Fibroblast of skin of scalp (primary cell): ENCODE measurements around the gene KRTAP5-11.
"Not testable (repeated sequence)": the region's sequence is repeated elsewhere in the genome, so short reads cannot be mapped to it uniquely, and the experiment has no call there.

ENCODE experiments used
- DNase-seq: peaks from one replicate; pipeline ENCODE4 v3.0.0-alpha.2; 2013

KRTAP5-11 gene

DNA sequence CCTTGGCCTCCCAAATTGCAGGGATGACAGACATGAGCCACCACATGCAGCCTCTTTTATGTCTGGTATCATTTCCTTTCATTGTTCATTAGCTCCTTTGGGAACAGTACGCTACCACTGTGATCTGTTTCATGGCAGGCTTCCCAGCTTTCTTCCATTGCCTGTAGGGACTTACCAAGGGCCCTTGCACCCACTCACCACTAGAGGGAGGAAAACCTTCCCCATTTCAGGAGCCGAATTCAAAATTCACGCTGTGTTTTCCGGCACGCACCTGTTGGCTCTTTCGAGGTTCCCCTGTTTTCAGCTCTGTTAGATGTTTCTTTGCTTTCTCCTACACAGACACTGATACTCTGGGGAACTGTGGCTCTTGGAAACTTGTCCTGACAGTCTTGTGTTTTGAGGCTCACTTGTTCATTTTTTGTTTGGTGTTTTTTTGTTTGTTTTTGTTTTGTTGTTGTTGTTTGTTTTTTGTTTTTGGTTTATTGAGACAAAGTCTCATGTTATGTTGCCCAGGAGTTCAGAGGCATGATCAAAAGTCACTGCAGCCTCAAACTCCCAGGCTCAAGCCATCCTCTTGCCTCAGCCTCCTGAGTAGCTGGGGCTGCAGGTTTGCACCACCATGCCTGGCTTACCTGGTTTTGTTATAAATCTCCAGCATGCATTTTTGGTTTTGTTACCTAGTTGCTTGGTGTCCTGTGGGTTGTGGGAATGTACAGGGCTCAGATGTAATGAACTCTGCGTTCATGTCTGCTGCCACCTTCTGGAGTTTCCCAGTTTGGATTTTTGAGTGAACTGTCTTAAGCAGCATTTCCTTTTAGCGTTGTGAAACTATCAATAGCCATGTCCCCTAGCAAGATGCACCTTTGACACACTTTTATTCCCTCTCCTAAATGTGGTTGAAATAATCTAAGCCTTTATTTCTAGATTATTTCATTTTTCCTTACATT is 2.3 kb downstream of the KRTAP5-11 start:
- peak; percentile 74 for DNase-seq

DNA sequence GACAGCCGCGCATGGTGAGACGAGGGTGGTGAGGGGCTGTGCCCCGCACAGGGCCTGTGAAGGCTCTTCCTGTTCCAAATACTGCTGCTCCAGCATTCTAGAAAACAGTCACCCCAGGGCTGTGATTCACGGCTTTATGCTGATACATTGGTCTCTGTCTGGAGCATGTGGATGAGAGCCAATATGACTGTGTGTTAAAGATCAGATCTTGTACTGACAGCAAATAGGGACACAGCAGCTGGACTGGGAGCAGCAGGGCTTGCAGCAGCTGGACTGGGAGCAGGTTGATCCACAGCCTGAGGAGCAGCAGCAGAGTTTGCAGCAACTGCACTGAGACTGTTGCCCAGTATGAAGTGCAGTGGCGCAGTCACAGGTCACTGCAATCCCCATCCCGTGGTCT is 3.2 kb downstream of the KRTAP5-11 start:
- not testable (repeated sequence) for DNase-seq

DNA sequence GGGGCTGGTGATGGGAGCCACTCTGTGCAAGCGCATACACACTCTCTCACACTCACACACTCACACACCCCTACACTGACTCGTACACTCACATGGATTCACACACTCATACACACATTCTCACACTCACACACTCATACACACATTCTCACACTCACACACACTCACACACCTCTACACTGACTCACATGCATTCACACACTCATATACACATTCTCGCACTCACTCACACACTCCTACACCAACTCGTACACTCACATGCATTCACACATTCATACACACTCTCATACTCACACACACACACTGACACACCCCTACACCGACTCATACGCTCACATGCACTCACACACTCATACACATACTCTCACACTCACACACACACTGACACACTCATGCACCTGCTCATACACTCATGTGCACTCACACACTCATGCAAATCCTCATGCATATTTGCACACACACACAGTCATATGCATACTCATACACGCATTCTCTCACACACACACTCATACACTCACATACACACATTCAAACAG is 5.1 kb downstream of the KRTAP5-11 start:
- no peak for DNase-seq

DNA sequence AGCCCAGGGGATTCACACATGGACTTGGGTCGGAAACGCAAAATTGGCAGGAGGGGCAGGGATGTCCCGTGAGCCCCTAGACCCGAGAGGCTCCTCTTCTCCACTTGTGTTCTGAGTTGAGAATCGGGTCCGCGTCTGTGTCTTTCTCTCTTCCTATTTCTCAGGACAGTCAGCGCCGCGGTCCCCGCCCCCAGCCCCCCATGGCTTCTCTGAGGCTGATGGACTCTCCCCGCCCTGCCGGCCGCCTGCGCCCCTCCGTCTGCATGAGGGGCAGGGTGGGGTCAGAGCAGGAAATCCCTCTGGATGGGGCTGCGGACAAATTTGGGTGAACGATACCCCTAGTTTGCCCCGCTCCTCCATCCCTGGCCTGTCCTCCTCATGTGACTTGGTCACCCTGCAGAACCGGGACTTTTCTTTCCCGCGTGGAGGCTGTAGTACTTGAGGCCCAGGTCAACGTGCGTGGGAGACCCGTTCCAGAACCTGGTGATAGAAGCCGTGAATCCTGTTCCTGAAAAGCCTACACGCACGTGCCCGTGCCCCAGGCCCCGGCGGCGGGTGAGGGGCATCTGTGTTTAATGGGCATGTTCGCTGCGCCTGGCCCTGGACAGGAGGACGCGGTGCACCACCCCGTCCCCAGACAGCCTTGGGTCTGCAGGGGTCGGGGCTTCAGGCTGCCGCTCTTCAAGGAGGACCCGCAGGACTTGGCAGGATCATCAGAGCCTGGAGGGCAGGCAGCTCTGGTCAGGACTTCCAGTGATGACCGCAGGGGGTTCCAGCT is 5.8 kb downstream of the KRTAP5-11 start:
- DNase-seq, result not testable (repeated sequence)

DNA sequence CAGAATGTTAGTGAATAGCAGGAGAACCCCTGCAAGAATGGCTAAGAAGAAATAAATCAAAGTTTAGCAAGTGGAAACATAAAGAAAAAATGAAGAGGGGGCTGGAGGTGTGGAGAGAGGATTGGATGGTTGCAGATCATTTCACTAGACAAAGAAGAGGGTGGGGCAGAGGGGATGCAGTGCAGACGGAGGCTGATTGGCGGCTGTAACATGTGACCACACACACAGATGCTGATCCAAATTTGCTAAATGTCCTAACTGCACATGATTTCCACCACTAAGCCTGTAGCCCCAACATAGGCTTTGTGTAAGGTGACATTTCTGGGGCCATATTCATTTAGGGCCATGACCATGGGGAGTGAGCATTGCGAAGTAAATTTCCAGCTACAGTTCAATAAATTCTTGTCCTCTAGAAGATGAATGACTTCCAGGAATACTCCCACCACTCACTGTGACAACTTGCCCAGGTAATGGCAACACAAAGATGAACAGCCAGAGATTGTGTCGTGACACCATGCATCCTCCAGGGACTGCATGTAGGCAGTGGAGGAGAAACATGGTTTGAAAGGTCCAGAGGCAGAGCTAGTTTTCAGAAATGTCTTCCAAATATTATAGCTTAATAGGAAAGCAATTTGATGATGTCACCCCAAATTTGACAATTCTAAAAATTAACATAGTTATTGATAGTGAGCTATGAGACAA is 6.8 kb downstream of the KRTAP5-11 start:
- no peak for DNase-seq

DNA sequence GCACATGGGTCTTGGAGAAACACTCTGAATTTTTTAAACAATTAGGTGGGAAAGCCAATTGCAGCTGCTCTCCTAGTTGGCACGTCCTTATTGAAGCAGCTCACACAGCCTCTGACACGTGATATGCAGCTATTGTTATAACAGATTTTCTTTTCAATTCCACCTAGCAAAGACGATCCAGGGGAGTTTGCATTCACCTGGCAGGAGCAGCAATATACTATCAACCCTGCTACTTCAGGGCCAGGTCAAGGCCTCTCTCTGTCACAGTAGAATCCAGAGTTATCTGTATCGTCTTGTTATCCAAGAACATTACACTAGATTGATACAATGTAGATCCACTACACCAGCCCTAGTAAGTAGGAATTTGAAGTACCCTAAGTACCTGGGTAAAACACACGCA is 8.3 kb downstream of the KRTAP5-11 start:
- DNase-seq, result no peak

DNA sequence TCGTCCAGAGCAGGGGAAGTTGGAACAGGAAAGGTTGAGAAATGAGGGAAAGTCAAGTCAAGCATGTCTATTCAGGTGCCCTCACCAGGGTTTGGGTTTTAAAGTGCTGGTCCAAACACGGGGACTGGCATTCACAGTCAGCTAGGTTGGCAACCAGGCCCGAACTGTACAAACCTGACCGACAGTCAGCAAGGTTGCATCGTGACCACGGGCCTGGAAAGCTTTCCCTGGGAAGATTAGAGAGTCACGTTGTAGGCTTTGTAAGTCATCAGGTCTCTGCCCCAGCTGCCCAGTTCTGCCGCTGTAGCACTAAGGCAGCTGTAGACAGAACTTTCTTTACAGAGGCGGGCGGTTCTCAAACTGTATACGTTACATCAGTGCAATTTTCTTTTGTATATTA is 9.9 kb downstream of the KRTAP5-11 start:
- DNase-seq, result no peak

DNA sequence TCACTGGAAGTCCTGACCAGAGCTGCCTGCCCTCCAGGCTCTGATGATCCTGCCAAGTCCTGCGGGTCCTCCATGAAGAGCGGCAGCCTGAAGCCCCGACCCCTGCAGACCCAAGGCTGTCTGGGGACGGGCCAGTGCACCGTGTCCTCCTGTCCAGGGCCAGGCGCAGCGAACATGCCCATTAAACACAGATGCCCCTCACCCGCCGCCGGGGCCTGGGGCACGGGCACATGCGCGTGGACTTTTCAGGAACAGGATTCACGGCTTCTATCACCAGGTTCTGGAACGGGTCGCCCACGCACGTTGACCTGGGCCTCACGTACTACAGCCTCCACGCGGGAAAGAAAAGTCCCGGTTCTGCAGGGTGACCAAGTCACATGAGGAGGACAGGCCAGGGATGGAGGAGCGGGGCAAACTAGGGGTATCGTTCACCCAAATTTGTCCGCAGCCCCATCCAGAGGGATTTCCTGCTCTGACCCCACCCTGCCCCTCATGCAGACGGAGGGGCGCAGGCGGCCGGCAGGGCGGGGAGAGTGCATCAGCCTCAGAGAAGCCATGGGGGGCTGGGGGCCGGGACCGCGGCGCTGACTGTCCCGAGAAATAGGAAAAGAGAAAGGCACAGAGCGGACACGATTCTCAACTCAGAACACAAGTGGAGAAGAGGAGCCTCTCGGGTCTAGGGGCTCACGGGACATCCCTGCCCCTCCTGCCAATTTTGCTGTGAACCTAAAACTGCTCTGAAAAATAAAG is 11.4 kb downstream of the KRTAP5-11 start:
- not testable (repeated sequence) for DNase-seq

DNA sequence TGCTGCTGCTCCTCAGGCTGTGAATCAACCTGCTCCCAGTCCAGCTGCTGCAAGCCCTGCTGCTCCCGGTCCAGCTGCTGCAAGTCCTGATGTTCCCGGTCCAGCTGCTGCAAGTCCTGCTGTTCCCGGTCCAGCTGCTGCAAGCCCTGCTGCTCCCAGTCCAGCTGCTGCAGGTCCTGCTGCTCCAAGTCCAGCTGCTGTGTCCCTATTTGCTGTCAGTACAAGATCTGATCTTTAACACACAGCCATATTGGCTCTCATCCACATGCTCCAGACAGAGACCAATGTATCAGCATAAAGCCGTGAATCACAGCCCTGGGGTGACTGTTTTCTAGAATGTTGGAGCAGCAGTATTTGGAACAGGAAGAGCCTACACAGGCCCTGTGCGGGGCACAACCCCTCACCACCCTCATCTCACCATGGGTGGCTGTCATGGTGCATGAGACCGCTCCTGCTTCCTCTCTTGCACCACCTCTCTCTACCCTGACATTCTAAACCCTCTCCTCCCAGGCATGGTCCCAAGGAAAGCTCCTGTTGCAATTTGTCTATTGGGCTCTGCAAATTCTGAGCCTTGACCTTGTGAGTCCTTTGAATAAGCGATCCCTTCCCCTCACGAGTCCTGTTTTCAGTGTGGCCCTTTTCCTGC is 13.8 kb downstream of the KRTAP5-11 start:
- no peak for DNase-seq

DNA sequence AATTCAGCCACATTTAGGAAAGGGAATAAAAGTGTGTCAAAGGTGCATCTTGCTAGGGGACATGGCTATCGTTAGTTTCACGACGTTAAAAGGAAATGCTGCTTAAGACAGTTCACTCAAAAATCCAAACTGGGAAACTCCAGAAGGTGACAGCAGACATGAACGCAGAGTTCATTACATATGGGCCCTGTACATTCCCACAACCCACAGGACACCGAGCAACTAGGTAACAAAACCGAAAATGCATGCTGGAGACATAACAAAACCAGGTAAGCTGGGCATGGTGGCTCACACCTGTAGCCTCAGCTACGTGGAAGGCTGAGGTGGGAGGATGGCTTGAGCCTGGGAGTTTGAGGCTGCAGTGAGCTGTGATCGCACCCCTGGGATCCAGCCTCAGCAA is 15.0 kb downstream of the KRTAP5-11 start:
- not testable (repeated sequence) for DNase-seq

DNA sequence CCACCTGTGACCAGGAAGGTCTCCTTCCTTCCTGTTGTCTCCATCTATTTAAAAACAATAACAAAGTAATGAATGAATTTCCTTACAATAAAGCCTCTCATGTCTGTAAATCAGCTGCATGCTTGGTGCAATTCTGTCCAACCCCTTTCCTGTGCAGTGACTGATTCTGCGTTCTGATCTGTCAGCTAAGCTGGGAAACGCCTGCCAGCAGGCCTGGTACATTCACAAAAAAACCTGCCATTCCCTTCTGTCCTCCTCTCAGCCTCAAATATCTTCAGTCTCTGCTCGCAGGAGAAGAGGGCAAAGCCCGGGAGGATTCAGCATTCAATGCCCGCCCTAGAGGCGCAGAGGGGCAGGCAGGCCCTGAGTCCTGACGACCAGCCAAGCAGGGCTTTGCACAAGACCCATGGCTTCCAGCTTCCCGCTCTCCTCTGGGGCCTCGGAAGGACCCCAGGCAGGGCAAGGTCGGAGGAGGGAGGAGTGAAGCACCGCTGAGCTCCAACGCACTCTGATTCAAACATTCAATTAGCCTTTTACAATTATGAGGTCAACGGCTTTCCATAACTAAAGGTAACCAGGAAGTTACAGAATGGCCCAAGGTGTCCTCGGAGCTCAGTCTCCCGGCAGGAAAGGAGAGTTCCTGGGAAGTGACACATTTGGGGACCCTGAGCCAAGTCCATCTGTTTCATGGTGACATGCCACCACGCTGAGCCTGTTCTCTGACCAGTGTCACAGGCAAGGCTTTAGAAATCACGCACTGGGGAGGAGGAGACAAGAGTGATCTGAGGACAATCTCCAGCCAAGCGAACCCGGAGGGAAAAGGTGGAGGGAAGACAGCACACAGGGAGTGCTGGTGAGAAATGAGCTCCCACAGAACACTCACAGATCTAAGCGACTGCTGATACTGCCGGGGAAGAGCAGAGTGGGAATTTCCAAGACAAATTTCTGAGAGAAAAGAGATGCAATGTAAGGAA is 15.8 kb downstream of the KRTAP5-11 start:
- not testable (repeated sequence) for DNase-seq

DNA sequence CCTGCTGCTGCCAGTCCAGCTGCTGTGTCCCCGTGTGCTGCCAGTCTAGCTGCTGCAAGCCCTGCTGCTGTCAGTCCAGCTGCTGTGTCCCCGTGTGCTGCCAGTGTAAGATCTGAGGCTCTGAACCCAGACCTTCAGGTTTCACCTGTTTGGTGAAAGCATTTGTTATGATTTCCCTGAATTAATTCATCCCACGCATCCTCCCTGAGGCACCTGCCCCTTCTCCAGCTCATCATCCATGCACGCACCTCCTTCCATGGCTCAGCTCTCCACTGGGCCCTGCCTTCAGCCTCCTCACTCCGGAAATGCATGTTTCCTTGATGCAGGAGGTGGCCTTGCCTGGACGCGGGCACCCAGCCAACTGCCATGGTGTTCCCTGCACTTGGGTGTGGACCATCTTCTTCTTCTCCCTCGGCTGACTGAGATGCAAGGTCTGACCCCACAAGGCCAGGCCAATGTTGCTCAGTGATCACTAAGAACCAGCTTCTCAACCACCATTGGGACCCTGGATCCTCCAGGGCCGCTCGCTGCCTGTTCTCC is 16.5 kb downstream of the KRTAP5-11 start:
- no peak for DNase-seq

DNA sequence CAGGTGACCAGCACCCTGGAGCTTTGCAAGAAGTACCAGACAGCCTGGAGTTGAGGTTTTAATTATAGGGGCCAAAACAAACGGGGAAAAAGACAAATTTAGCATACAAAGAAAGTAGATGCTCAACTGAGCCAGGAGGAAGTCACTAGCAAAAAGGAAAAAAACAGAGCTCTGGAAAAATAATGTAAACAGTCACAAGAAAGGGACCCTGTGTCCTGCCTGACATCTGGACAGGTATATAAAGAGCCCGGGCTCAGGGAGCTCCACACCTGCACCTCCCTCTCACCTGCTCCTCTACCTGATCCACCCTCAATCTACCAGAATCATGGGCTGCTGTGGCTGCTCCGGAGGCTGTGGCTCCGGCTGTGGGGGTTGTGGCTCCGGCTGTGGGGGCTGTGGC is 17.4 kb downstream of the KRTAP5-11 start, which contains the start of gene KRTAP5-10:
KRTAP5-10 (plus strand) TSS at position 301 of the 400 bp plus-strand sequence; CDS start at position 326, 25 bp downstream.
- no peak for DNase-seq

DNA sequence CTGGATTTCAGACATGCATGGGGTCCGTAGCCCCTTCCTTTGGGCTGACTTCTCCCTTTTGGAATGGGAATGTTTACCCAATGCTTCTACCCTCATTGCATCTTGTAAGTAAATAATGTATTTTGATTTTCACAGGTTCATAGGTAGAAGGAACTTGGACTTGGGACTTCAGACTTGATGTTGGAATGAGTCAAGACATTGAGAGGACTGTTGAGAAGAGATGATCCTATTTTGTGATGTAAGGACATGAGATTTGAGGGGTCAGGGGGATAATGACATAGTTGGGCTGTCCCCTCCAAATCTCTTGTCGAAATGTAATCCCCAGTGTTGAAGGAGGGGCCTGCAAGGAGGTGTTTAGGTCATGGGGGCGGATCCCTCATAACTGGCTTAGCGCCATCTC is 18.2 kb downstream of the KRTAP5-11 start:
- DNase-seq, result no peak

DNA sequence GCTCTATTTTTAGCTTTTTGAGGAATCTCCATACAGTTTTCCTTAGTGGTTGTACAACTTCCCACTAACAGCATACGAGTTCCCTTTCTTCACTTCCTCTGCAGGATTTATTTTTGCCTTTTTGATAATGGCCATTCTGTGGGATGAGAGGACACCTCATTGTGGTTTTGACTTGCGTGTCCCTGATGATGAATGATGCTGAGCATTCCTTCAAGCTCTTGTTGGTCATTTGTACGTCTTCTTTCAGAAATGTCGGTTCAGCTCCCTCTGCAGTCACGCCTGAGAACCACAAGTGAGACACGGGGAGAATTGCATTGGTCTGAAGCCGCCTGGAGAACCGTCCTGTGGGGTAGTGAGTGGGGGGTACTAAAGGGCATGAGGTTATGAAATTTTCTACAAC is 19.3 kb downstream of the KRTAP5-11 start:
- peak; percentile 28 for DNase-seq

DNA sequence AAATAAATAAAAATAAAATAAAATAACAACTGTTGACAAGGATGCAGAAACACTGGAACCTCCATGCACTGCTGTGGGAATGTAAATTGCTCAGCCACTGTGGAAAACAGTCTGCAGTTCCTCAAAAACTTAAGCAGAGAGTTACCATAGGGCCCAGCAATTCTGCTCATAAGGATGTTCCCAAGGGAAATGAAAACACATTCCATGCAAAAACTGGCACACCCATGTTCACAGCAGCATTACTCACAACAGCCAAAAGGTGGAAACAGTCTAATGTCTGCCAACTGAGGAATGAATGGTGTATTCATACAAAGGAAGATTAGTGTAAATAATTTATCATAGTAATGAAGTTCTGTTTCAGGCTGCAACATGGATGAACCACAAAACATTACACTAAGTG is 20.6 kb downstream of the KRTAP5-11 start:
- DNase-seq, result peak; percentile 9

DNA sequence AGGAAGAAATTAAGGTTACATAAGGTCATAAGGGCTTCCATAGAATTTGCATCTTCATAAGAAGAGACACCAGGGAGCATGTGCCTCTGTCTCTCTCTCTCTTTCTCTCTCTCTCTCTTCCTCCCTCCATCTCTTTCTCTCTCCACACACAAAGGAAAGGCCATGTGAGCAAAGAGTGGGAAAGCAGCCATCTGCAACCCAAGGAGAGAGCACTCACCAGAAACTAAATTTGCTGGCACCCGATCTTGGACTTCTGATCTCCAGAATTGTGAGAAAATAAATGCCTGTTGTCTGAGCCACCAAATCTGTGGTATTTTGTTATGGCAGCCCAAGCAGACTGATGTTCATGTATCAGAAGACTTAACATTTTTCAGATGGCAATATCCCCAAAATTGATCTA is 23.7 kb downstream of the KRTAP5-11 start:
- DNase-seq, result no peak

DNA sequence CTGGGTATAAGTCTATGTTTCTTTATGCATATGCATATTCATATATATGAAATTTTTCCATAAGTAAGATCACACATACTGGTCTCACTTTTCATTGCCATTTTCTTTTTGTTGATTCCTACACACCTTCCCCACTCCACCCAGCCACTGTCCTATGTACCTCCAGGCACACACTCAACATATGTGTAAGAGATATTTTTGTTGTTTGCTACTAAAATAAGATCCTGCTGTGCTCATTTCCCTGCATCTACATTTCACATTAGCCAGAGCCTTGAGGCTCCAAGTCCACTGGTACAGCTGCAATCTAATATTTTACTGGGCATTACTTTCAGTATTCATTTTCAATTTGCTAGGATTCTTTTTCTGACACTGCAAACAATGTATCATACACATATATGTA is 25.4 kb downstream of the KRTAP5-11 start:
- no peak for DNase-seq

DNA sequence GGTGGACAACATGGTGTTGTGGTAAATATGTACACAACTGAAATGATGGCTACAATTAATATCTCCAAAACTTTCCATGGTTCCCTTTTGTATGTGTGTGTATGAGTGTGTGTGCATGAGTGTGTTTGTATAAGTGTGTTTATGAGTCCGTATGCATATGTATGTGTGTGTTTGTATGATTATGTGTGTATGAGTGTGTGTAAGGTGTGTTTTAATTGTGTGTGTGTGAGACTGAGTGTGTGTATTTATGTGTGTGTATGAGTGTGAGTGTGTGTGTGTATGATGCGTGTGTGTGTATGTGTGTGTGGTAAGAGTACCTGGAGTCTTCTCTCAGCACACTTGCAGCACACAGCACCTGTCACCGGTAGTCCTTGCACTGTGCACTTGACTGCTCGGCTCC is 26.7 kb downstream of the KRTAP5-11 start:
- no peak for DNase-seq

DNA sequence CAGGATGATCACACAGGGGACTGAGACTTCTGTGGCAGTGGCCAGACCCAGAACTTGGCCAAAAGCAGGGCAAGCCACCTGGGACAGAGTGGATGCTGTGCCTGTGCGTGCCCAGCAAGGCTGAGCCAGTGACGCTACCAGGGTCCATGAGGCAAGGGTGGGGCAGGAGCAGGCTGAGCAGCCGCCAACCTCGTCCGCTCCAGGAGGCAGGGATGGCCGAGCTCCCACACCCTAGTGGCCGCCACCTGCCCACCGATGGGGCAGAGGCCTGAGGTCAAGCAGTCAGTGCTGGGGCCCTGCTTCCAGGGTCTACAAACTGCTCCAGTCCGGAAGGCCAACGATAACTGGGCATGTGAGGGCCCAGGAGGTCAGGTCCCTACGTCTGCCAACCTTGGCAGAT is 27.2 kb downstream of the KRTAP5-11 start:
- no peak for DNase-seq
